Panc1 (cell line): ENCODE data around the gene EXT2. TPM values are rescaled to one million over a fixed set of nuclear protein-coding genes. Genes with fewer than 3 reads are reported as not detected.

Experiments used
- ATAC-seq: fragments of 200-7000 bp; cut with Tn5 transposase; 2 replicates; pipeline ENCODE4 v1.9.1; 2020; ENCODE audit warnings: mild to moderate bottlenecking, moderate library complexity
- BruUV-seq: library from RNA; stranded (reverse); fragments of 400-500 nt; replicated peaks from 2 replicates; lab custom pipeline; 2021; lab: Mats Ljungman, UMichigan
- CTCF ChIA-PET: fragments of 300-600 bp; sonication (Branson Sonifier 250); formaldehyde crosslinking; loops from one replicate; lab custom pipeline; 2022; ENCODE audit warnings: antibody characterized with exemption; lab: Charles Lee
- POLR2A ChIA-PET: fragments of 300-600 bp; sonication (Branson Sonifier 250); formaldehyde crosslinking; loops from one replicate; lab custom pipeline; 2022; ENCODE audit warnings: antibody characterized with exemption; lab: Charles Lee
- DNase-seq: peaks from one replicate; pipeline ENCODE4 v3.0.0-alpha.2; 2010; ENCODE audit warnings: low read depth, low spot score
- H3K27ac ChIP-seq: 2 replicates; pipeline ENCODE4 v1.5.1; 2011; ENCODE audit warnings: mild to moderate bottlenecking, low read length, inconsistent platforms
- H3K27me3 ChIP-seq: fragments of 200-500 bp; sonication (Bioruptor generic); 2 replicates; pipeline ENCODE4 v1.6.0; 2014; ENCODE audit warnings: low read length, inconsistent platforms; ENCODE audit not compliant: control insufficient read depth, insufficient read depth
- H3K36me3 ChIP-seq: fragments of 200-500 bp; sonication (Bioruptor generic); 2 replicates; pipeline ENCODE4 v1.5.1; 2014; ENCODE audit warnings: inconsistent platforms, mild to moderate bottlenecking, low read length, moderate library complexity; ENCODE audit not compliant: control insufficient read depth, insufficient read depth
- H3K4me1 ChIP-seq: 2 replicates; pipeline ENCODE4 v1.5.1; 2011; ENCODE audit warnings: inconsistent platforms, mild to moderate bottlenecking, low read length, moderate library complexity; ENCODE audit not compliant: control insufficient read depth, insufficient read depth
- H3K4me3 ChIP-seq, 2 experiments: 2 replicates each; pipeline ENCODE4 v1.5.1; 2011 to 2012; ENCODE audit warnings: low read depth in 2 of 2, low read length in 2 of 2, mild to moderate bottlenecking in 2 of 2, inconsistent platforms in 1 of 2, moderate library complexity in 1 of 2
- H3K9me3 ChIP-seq: fragments of 200-500 bp; sonication (Bioruptor generic); 2 replicates; pipeline ENCODE4 v1.5.1; 2014; ENCODE audit warnings: low read depth, mild to moderate bottlenecking, inconsistent platforms, low read length, moderate library complexity; ENCODE audit not compliant: control insufficient read depth, insufficient read depth
- POLR2AphosphoS5 ChIP-seq: IDR thresholded peaks from 2 replicates; pipeline ENCODE4 v1.6.1; 2012; ENCODE audit warnings: mild to moderate bottlenecking, low read depth, low read length, moderate library complexity
- SIN3A ChIP-seq: IDR thresholded peaks from 2 replicates; pipeline ENCODE4 v1.6.1; 2012; ENCODE audit warnings: low read depth, mild to moderate bottlenecking, low read length, moderate library complexity, borderline replicate concordance; ENCODE audit not compliant: insufficient read depth
- TCF7L2 ChIP-seq: IDR thresholded peaks from 2 replicates; pipeline ENCODE4 v1.6.1; 2011; ENCODE audit warnings: mild to moderate bottlenecking, low read depth, low read length, inconsistent platforms
- in situ Hi-C: cut with HindIII; loops from 2 replicates; pipeline ENCODE4 v1.10.0; 2016; ENCODE audit warnings: low sequenced_read_pairs, low pct_unique_long_range_greater_than_20kb
- intact Hi-C: fragments of 100-400 bp; cut with micrococcal nuclease; formaldehyde crosslinking; loops from one replicate; pipeline ENCODE4 v1.10.0; 2022; ENCODE audit not compliant: unreplicated experiment
- total RNA-seq: library from RNA; stranded (reverse); gene quantifications from one replicate; pipeline ENCODE4 v1.2.1, GENCODE V29; 2021; ENCODE audit not compliant: unreplicated experiment
- TF ChIP-seq, protein P1 (sequence below), 2 experiments: IDR thresholded peaks; 2 replicates each; pipeline ENCODE4 v1.6.1; 2011 to 2012; ENCODE audit warnings: low read depth in 2 of 2, control low read depth in 1 of 2, low read length in 1 of 2, mild to moderate bottlenecking in 1 of 2, moderate library complexity in 1 of 2; ENCODE audit not compliant: insufficient read depth in 1 of 2
- TF ChIP-seq, protein P2 (sequence below): fragments of 450-650 bp; IDR thresholded peaks from 2 replicates; pipeline ENCODE4 v1.5.1; 2017; ENCODE audit warnings: mild to moderate bottlenecking

Gene EXT2
- total RNA-seq, 1 experiment from 2014 or later, result 57.5 TPM

DNA sequence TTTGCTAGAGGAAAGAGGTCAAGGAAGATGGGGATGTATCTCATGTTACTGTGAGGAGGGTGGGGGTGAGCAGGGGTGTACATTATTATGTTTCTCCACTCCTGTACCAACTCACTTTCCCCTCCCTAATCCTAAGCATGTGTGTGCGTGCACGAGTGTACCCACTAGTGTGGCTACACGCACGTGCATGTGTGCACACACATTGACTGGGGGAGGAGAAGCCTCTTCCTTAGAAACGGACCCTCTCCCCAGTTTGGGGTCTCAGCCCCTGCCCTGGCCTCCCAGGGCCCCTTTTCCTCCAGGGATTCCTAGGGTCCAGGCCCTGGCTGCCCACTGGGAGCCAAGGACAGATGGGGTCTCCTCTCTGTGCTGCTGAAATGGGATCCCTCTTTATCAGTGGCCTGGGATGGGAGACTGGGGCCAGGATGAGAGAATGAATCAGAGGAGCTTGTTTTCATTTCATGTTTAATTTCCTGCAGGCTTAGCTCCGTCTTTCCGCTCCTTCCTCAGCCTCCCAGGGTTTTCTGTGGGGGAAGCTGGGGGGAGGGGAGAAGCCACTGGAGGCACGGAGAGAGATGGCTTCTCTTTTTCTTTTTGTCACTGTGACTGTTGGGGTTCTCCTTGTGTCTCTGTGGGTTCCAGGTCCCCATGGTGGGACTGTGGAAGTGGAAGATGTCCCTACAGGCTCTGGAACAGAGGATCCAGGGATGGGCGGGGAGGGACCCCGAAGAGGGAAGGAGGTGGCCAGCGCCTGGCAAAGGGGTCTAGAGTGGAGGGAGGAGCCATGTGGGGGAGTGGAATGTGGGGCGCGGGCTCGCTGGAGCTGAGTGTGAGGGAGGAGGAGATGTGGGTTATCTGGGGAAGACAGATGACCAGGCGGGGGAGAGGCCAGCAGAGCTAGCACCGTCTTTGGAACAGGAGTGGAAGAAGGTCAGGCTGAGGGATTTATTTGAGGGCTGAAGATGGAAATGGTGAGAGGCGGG, 174.2 kb downstream of the EXT2 start:
- no peak for TF ChIP-seq TCF7L2
- no peak for TF ChIP-seq POLR2AphosphoS5
- TF ChIP-seq, protein P1, sequence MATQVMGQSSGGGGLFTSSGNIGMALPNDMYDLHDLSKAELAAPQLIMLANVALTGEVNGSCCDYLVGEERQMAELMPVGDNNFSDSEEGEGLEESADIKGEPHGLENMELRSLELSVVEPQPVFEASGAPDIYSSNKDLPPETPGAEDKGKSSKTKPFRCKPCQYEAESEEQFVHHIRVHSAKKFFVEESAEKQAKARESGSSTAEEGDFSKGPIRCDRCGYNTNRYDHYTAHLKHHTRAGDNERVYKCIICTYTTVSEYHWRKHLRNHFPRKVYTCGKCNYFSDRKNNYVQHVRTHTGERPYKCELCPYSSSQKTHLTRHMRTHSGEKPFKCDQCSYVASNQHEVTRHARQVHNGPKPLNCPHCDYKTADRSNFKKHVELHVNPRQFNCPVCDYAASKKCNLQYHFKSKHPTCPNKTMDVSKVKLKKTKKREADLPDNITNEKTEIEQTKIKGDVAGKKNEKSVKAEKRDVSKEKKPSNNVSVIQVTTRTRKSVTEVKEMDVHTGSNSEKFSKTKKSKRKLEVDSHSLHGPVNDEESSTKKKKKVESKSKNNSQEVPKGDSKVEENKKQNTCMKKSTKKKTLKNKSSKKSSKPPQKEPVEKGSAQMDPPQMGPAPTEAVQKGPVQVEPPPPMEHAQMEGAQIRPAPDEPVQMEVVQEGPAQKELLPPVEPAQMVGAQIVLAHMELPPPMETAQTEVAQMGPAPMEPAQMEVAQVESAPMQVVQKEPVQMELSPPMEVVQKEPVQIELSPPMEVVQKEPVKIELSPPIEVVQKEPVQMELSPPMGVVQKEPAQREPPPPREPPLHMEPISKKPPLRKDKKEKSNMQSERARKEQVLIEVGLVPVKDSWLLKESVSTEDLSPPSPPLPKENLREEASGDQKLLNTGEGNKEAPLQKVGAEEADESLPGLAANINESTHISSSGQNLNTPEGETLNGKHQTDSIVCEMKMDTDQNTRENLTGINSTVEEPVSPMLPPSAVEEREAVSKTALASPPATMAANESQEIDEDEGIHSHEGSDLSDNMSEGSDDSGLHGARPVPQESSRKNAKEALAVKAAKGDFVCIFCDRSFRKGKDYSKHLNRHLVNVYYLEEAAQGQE (IDR thresholded peaks at IDR 0.05; ENCODE audit: insufficient read depth in 1 of 2, low read depth in 2 of 2, low read length in 1 of 2), result no peak
- TF ChIP-seq, protein P2, sequence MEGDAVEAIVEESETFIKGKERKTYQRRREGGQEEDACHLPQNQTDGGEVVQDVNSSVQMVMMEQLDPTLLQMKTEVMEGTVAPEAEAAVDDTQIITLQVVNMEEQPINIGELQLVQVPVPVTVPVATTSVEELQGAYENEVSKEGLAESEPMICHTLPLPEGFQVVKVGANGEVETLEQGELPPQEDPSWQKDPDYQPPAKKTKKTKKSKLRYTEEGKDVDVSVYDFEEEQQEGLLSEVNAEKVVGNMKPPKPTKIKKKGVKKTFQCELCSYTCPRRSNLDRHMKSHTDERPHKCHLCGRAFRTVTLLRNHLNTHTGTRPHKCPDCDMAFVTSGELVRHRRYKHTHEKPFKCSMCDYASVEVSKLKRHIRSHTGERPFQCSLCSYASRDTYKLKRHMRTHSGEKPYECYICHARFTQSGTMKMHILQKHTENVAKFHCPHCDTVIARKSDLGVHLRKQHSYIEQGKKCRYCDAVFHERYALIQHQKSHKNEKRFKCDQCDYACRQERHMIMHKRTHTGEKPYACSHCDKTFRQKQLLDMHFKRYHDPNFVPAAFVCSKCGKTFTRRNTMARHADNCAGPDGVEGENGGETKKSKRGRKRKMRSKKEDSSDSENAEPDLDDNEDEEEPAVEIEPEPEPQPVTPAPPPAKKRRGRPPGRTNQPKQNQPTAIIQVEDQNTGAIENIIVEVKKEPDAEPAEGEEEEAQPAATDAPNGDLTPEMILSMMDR, result no peak
- no peak for TF ChIP-seq SIN3A
- H3K36me3 ChIP-seq, result no peaks in the 10 kb centered on the region
- no peaks in the 10 kb centered on the region for H3K4me1 ChIP-seq
- no peak overlapping the region for H3K27ac ChIP-seq
- H3K9me3 ChIP-seq, result no peaks in the 10 kb centered on the region
- ChIA-PET POLR2A (no interaction called here), CTCF (no interaction called here)
- BruUV-seq, result no TSS peak
- no peak for DNase-seq
- intact Hi-C loops, result no loop called here
- H3K4me3 ChIP-seq, result no peak overlapping the region
- in situ Hi-C loops, result no loop called here
- ATAC-seq, result no peak
- H3K27me3 ChIP-seq, result no peaks in the 10 kb centered on the region

DNA sequence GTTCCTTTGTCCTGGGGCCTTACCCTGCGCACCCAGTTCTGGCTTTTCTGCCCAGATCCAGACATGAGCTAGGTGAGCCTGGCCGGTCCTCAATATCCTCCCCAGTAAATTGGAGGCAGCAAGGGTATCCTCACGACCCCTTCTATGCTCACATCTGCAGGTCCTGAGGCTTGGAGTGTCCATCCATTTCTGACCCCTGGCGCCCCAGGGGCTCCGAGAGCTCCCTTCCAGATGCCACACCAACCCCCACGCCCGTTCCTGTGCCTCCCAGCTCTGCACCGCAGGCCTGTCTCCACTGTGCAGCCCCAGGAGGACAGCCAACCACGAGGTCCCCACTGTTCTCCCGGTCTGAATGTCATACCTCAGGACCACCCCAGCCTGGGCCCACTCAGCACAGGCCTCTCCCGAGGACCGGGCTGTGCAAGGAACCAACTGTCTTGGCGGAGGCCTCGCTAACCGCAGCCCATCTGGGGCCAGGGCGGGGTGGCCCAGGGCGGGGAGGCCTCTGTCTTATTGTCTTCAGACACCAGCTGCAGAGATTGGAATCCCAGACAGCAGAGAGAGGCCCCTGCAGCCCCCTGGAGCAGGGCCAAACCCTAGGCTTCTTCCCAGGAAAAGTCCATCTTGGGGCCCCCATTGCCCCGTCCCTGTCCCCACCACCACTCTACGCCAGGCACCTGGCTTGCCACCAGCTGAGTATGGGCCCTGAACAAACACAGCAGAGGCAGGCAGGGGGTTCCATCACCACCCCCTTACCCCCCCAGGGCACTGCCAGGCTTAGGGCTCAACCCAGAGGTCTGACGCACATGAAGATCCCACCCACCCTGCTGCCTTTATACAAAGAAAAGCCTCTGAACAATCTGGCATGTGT, 175.2 kb downstream of the EXT2 start:
- POLR2A ChIA-PET, result no interaction called here
- intact Hi-C loops, result no loop called here
- TF ChIP-seq POLR2AphosphoS5 (no peak), TCF7L2 (no peak), SIN3A (no peak)
- TF ChIP-seq, protein P2, result no peak
- TF ChIP-seq, protein P1 (IDR thresholded peaks at IDR 0.05; ENCODE audit: insufficient read depth in 1 of 2, low read depth in 2 of 2, low read length in 1 of 2), result no peak

More for the DNA sequence above, 175.2 kb downstream of the EXT2 start:
- CTCF ChIA-PET, result no interaction called here
- H3K36me3 ChIP-seq, result no peaks in the 10 kb centered on the region
- ATAC-seq, result no peak
- no peak for DNase-seq
- BruUV-seq, result no TSS peak
- H3K4me1 ChIP-seq, result no peaks in the 10 kb centered on the region
- no peaks in the 10 kb centered on the region for H3K27me3 ChIP-seq
- no peak overlapping the region for H3K27ac ChIP-seq
- no peaks in the 10 kb centered on the region for H3K9me3 ChIP-seq
- in situ Hi-C loops, result no loop called here
- no peak overlapping the region for H3K4me3 ChIP-seq
